T-helper 1 cell (primary cell): ENCODE data around the gene GGNBP2.

ENCODE experiments used
- DNase-seq, 5 donors: peaks; one replicate each; pipeline ENCODE4 v3.0.0-alpha.2; 2012 to 2020

Gene GGNBP2

GRCh38 chr17:36632916-36633771, 88.4 kb downstream of the GGNBP2 start:
- no peak for DNase-seq
